K562 (cell line): Measurements from ENCODE around the gene ATPAF2. TPM values are rescaled to one million over a fixed set of nuclear protein-coding genes. Genes with fewer than 3 reads are reported as not detected.

Source experiments
- ATF6 ChIP-seq: sonication (generic); formaldehyde crosslinking; IDR thresholded peaks from 2 replicates; pipeline ENCODE4 v1.4.0; 2020; ENCODE audit warnings: mild to moderate bottlenecking, missing genetic modification reagents
- CCAR2 ChIP-seq: fragments of 200-400 bp; formaldehyde crosslinking; IDR thresholded peaks from 2 replicates; pipeline ENCODE4 v1.6.1; 2017; ENCODE audit warnings: mild to moderate bottlenecking, low read depth, low read length
- ERF ChIP-seq: fragments of 450-650 bp; formaldehyde crosslinking; IDR thresholded peaks from 2 replicates; pipeline ENCODE4 v1.4.0; 2020; ENCODE audit warnings: mild to moderate bottlenecking, mixed read lengths
- ETV5 ChIP-seq: sonication (generic); formaldehyde crosslinking; IDR thresholded peaks from 2 replicates; pipeline ENCODE4 v1.4.0; 2020; ENCODE audit warnings: low read depth, mild to moderate bottlenecking, missing genetic modification reagents
- FOXO4 ChIP-seq: fragments of 450-650 bp; formaldehyde crosslinking; IDR thresholded peaks from 2 replicates; pipeline ENCODE4 v1.4.0; 2020; ENCODE audit warnings: mild to moderate bottlenecking, moderate library complexity
- NUFIP1 ChIP-seq: fragments of 450-650 bp; IDR thresholded peaks from 2 replicates; pipeline ENCODE4 v1.6.1; 2018; ENCODE audit not compliant: partially characterized antibody
- PATZ1 ChIP-seq: fragments of 250-450 bp; sonication (Bioruptor Pico); IDR thresholded peaks from 2 replicates; pipeline ENCODE4 v1.5.0; 2020; ENCODE audit warnings: mild to moderate bottlenecking, borderline replicate concordance
- PBX2 ChIP-seq, 2 experiments: IDR thresholded peaks in 1 of 2; conservative IDR thresholded peaks in 1 of 2; 2 replicates each; pipeline ENCODE4 v1.6.1; 2016; ENCODE audit warnings: low read depth in 2 of 2, mild to moderate bottlenecking in 1 of 2, missing compliant biosample characterization in 1 of 2, missing genetic modification characterization in 1 of 2, moderate library complexity in 1 of 2
- RBM25 ChIP-seq: fragments of 200-400 bp; formaldehyde crosslinking; IDR thresholded peaks from 2 replicates; pipeline ENCODE4 v1.6.1; 2018; ENCODE audit warnings: low read length, low read depth, moderate library complexity; ENCODE audit not compliant: severe bottlenecking
- ZBTB8A ChIP-seq: fragments of 450-650 bp; IDR thresholded peaks from 2 replicates; pipeline ENCODE4 v1.6.1; 2018; ENCODE audit warnings: mild to moderate bottlenecking, moderate library complexity; ENCODE audit not compliant: partially characterized antibody
- ZBTB9 ChIP-seq: fragments of 450-650 bp; formaldehyde crosslinking; IDR thresholded peaks from 2 replicates; pipeline ENCODE4 v1.4.0; 2020; ENCODE audit warnings: mild to moderate bottlenecking, moderate library complexity
- ZC3H8 ChIP-seq: fragments of 450-650 bp; IDR thresholded peaks from 2 replicates; pipeline ENCODE4 v1.6.1; 2017
- ZFPM2 ChIP-seq: fragments of 250-450 bp; sonication (Bioruptor Pico); IDR thresholded peaks from 2 replicates; pipeline ENCODE4 v1.5.1; 2022; ENCODE audit warnings: mild to moderate bottlenecking
- ZKSCAN8 ChIP-seq: fragments of 200-800 bp; sonication (Bioruptor generic); IDR thresholded peaks from 2 replicates; pipeline ENCODE4 v1.6.1; 2016; ENCODE audit warnings: missing genetic modification characterization, missing compliant biosample characterization
- polyA plus RNA-seq, 8 experiments: library from polyadenylated mRNA; depleted of rRNA in 4 of 8; stranded (reverse) in 5 of 8; unstranded in 3 of 8; fragments of >200 nt; fragmentation: Nextera tagmentation in 2 of 8; fragmentation: Illumina TruSeq in 1 of 8; extraction: Ambion mirVana in 2 of 8; extraction: Trizol in 1 of 8; gene quantifications; 2 replicates each; pipeline versions ENCODE4 v1.2.1 to v1.2.3, GENCODE V29; 2011 to 2014; ENCODE audit warnings: inconsistent platforms in 1 of 8, missing spikeins in 1 of 8
- total RNA-seq, 7 experiments: library from RNA; depleted of rRNA in 6 of 7; stranded (reverse); fragments of >200 nt in 6 of 7; fragmentation: Illumina TruSeq in 2 of 7; extraction: Trizol in 2 of 7; gene quantifications; 2 replicates each; pipeline versions ENCODE4 v1.2.1 to v1.2.3, GENCODE V29; 2011 to 2021; ENCODE audit warnings: low replicate concordance in 1 of 7

Gene ATPAF2
- total and polyA plus RNA-seq, 9 of the 15 experiments (the other 6 are each of a cell fraction or from before 2014, with no cell fraction given), result 2.1 to 19.2 (median 11.3) TPM

- no peak for TF ChIP-seq PATZ1
- no peak for TF ChIP-seq NUFIP1
- no peak; the same call in 1 of the 2 replicates for TF ChIP-seq ETV5 (CRISPR knock-in tag)
- TF ChIP-seq FOXO4 (CRISPR knock-in tag), result no peak
- no peak for TF ChIP-seq PBX2 (CRISPR knock-in tag; IDR thresholded peaks at IDR 0.05; ENCODE audit: low read depth)
- no peak for TF ChIP-seq PBX2 (tag; conservative IDR thresholded peaks at IDR 0.05; ENCODE audit: low read depth)
- TF ChIP-seq CCAR2, result no peak
- no peak for TF ChIP-seq ERF (CRISPR knock-in tag)
- TF ChIP-seq ATF6 (CRISPR knock-in tag), result no peak
- TF ChIP-seq ZFPM2 (CRISPR knock-in tag), result no peak
- TF ChIP-seq ZBTB8A, result no peak
- no peak for TF ChIP-seq ZBTB9
- peak; percentile 94 for TF ChIP-seq RBM25
- TF ChIP-seq ZC3H8, result no peak
- TF ChIP-seq ZKSCAN8, result 0 out of 2 replicates have a peak, but pooled peaks have one; percentile 32
These were observed 48.9 kb upstream of the ATPAF2 start, which contains the start of gene DRG2 (continued) for GRCh38 chr17:18087610-18088491.
